GM20431 (cell line): ENCODE data around the gene ANAPC5.

Experiments
- in situ Hi-C: fragments of 300-500 bp; cut with MseI, MboI; formaldehyde crosslinking; loops from one replicate; pipeline ENCODE4 v1.15.0; 2020; ENCODE audit warnings: low sequenced_read_pairs; ENCODE audit not compliant: unreplicated experiment

Gene ANAPC5

GRCh38 chr12:121366063-121366459 lies 13.8 kb upstream of the ANAPC5 start:
- in situ Hi-C loops = no loop called here

- in situ Hi-C loops = no loop called here
Measured at GRCh38 chr12:121365416-121366062, 13.3 kb upstream of the ANAPC5 start.

- in situ Hi-C loops = no loop called here
Measured at GRCh38 chr12:121364683-121365121, 12.5 kb upstream of the ANAPC5 start.

GRCh38 chr12:121358073-121358472 lies 5.9 kb upstream of the ANAPC5 start:
- in situ Hi-C loops = no loop called here

- in situ Hi-C loops = no loop called here
Measured at GRCh38 chr12:121357331-121357730, 5.1 kb upstream of the ANAPC5 start.

GRCh38 chr12:121356657-121357056 lies 4.4 kb upstream of the ANAPC5 start:
- in situ Hi-C loops = no loop called here

- in situ Hi-C loops = no loop called here
Measured at GRCh38 chr12:121355818-121356217, 3.6 kb upstream of the ANAPC5 start.

GRCh38 chr12:121352682-121353018 lies 439 bp upstream of the ANAPC5 start:
- in situ Hi-C loops = no loop called here

GRCh38 chr12:121346747-121347146 lies 5.5 kb downstream of the ANAPC5 start:
- in situ Hi-C loops = loop anchor here (25.0 kb wide), 1 partner anchor 91 kb away; no protein-coding TSS in a partner anchor

- in situ Hi-C loops = loop anchor here (25.0 kb wide), 1 partner anchor 92 kb away; no protein-coding TSS in a partner anchor
Measured at GRCh38 chr12:121345151-121345815, 6.9 kb downstream of the ANAPC5 start.

GRCh38 chr12:121344506-121344905 lies 7.7 kb downstream of the ANAPC5 start:
- in situ Hi-C loops = loop anchor here (25.0 kb wide), 1 partner anchor 93 kb away; no protein-coding TSS in a partner anchor

- in situ Hi-C loops = loop anchor here (25.0 kb wide), 1 partner anchor 100 kb away; no protein-coding TSS in a partner anchor
Measured at GRCh38 chr12:121337416-121337815, 14.8 kb downstream of the ANAPC5 start.

GRCh38 chr12:121334513-121335343 lies 17.5 kb downstream of the ANAPC5 start:
- in situ Hi-C loops = loop anchor here (25.0 kb wide), 1 partner anchor 103 kb away; no protein-coding TSS in a partner anchor

- in situ Hi-C loops = loop anchor here (25.0 kb wide), 1 partner anchor 104 kb away; no protein-coding TSS in a partner anchor
Measured at GRCh38 chr12:121333747-121334146, 18.5 kb downstream of the ANAPC5 start.

GRCh38 chr12:121331248-121331647 lies 21.0 kb downstream of the ANAPC5 start:
- in situ Hi-C loops = loop anchor here (25.0 kb wide), 1 partner anchor 106 kb away; no protein-coding TSS in a partner anchor

GRCh38 chr12:121330692-121331091 lies 21.5 kb downstream of the ANAPC5 start:
- in situ Hi-C loops = loop anchor here (25.0 kb wide), 1 partner anchor 107 kb away; no protein-coding TSS in a partner anchor

- in situ Hi-C loops = loop anchor here (25.0 kb wide), 1 partner anchor 107 kb away; no protein-coding TSS in a partner anchor
Measured at GRCh38 chr12:121330195-121330594, 22.0 kb downstream of the ANAPC5 start.

GRCh38 chr12:121328620-121329019 lies 23.6 kb downstream of the ANAPC5 start:
- in situ Hi-C loops = loop anchor here (25.0 kb wide), 1 partner anchor 109 kb away; no protein-coding TSS in a partner anchor

- in situ Hi-C loops = loop anchor here (25.0 kb wide), 1 partner anchor 110 kb away; no protein-coding TSS in a partner anchor
Measured at GRCh38 chr12:121326996-121327674, 25.1 kb downstream of the ANAPC5 start.
